Common myeloid progenitor, CD34-positive (primary cell): ENCODE data around the gene ALDH5A1.

Experiments
- CTCF ChIA-PET: fragments of 350-600 bp; sonication (Branson Sonifier 250); formaldehyde crosslinking; loops from one replicate; lab custom pipeline; 2021; ENCODE audit warnings: antibody characterized with exemption; lab: Charles Lee
- POLR2A ChIA-PET: fragments of 350-600 bp; sonication (Branson Sonifier 250); formaldehyde crosslinking; loops from one replicate; lab custom pipeline; 2021; ENCODE audit warnings: antibody characterized with exemption; lab: Charles Lee
- DNase-seq, 3 donors: peaks; one replicate each; pipeline versions ENCODE4 v3.0.0 to v3.0.0-alpha.2; 2013
- H3K27ac ChIP-seq, 2 experiments: 1 replicate in 1 of 2; 2 replicates in 1 of 2; pipeline ENCODE4 v1.7.0; 2013; ENCODE audit warnings: inconsistent platforms in 2 of 2, low read length in 2 of 2, mild to moderate bottlenecking in 2 of 2, low read depth in 1 of 2, moderate library complexity in 1 of 2; ENCODE audit not compliant: severe bottlenecking in 2 of 2, insufficient read depth in 1 of 2, poor library complexity in 1 of 2
- H3K27me3 ChIP-seq, 5 experiments: replicated peaks in 2 of 5; 1 replicate in 3 of 5; 2 replicates in 2 of 5; pipeline versions ENCODE4 v1.6.1 to v1.7.0; 2013; ENCODE audit warnings: low read length in 4 of 5, mild to moderate bottlenecking in 2 of 5, moderate library complexity in 2 of 5, inconsistent platforms in 1 of 5; ENCODE audit not compliant: insufficient read depth in 5 of 5, control insufficient read depth in 4 of 5
- H3K36me3 ChIP-seq, 4 experiments: 1 replicate in 2 of 4; 2 replicates in 2 of 4; pipeline versions ENCODE4 v1.6.1 to v1.7.0; 2013; ENCODE audit warnings: low read length in 3 of 4, control low read depth in 1 of 4, mild to moderate bottlenecking in 1 of 4; ENCODE audit not compliant: control insufficient read depth in 4 of 4, insufficient read depth in 4 of 4
- H3K4me1 ChIP-seq, 4 experiments: 1 replicate in 3 of 4; 2 replicates in 1 of 4; pipeline versions ENCODE4 v1.6.1 to v1.7.1; 2013; ENCODE audit warnings: low read length in 3 of 4, mild to moderate bottlenecking in 3 of 4, control low read depth in 1 of 4, inconsistent platforms in 1 of 4, moderate library complexity in 1 of 4; ENCODE audit not compliant: control insufficient read depth in 4 of 4, insufficient read depth in 4 of 4; ENCODE audit errors: control extremely low read depth in 1 of 4
- H3K4me3 ChIP-seq, 7 experiments: 1 replicate in 4 of 7; 2 replicates in 3 of 7; pipeline versions ENCODE4 v1.5.1 to v1.7.0; 2013; ENCODE audit warnings: mild to moderate bottlenecking in 7 of 7, low read length in 6 of 7, moderate library complexity in 6 of 7, inconsistent platforms in 2 of 7, low read depth in 2 of 7, control low read depth in 1 of 7; ENCODE audit not compliant: insufficient read depth in 4 of 7, control insufficient read depth in 1 of 7; ENCODE audit errors: extremely low read depth in 1 of 7
- H3K9me3 ChIP-seq, 5 experiments: 1 replicate in 4 of 5; 2 replicates in 1 of 5; pipeline versions ENCODE4 v1.6.1 to v1.7.1; 2013; ENCODE audit warnings: low read length in 4 of 5, mild to moderate bottlenecking in 2 of 5, inconsistent platforms in 1 of 5, low read depth in 1 of 5, moderate library complexity in 1 of 5; ENCODE audit not compliant: control insufficient read depth in 4 of 5, insufficient read depth in 2 of 5; ENCODE audit errors: control extremely low read depth in 1 of 5
- WGBS: methylation state at CpG from one replicate; pipeline ENCODE4 v1.1.5; 2013; ENCODE audit not compliant: insufficient coverage; 5-methylcytosine and 5-hydroxymethylcytosine counted together

The ALDH5A1 gene

DNA sequence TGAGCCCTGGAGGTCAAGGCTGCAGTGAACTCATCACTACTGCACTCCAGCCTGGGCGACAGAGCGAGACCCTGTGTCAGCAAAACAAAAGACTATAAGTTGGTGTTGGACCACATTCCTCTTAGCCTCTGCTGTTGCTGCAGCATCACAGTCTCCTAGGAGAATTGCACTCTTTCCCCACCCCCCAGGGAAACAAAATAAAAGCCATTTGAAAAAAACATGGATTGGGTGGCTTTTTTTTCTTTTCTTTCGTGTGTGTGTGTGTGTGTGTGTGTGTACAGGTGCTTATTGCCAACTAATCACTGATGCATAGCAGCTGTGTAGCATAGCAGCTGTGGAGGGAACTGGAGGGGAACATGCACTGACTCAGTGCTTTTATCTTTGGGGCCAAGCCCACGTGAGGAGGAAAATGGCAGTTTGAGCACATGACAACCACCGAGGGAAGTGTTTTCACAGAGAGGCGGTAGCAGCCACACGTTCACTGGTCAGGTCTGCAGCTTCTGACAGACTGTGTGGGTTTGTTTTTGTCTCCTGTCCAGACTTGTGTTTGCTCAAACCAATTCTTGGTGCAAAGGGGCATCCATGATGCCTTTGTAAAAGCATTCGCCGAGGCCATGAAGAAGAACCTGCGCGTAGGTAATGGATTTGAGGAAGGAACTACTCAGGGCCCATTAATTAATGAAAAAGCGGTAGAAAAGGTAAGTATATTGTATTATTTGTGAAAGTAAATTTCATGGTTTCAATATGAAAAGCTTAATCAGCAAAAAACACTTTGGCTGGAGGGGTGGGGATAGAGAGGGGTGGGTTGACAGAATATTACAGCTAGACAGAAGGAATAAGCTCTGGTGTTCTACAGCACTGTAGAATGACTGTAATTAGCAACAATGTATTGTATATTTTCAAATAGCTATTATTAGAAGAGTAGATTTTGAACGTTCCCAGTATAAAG lies 27.7 kb downstream of the ALDH5A1 start:
- Histone ChIP-seq H3K4me3 (no peak overlapping the region), H3K27me3 (no peaks in the 10 kb centered on the region), H3K9me3 (no peaks in the 10 kb centered on the region), H3K36me3 (peaks cover 0 to 17% (median 8%) of the 10 kb centered on the region in 4 experiments), H3K27ac (peak overlapping the region in 1 of 2 experiments; percentile 54), H3K4me1 (peaks cover 0 to 7% (median 4%) of the 10 kb centered on the region in 4 experiments)
- ChIA-PET POLR2A (interaction anchor here (0.5 kb wide), 1 partner anchor 963 kb away, joined by 3 read pairs; no protein-coding TSS in a partner anchor), CTCF (interaction anchor here (0.6 to 1.8 kb wide), 6 partner anchors 10 to 239 kb away, joined by 3 to 5 read pairs (median 4); partner anchors contain the start of gene ALDH5A1)
- peak; percentile 8 to 75 (median 58) for DNase-seq
- 53% methylated on average over 9 of the region's 13 CpGs for WGBS

DNA sequence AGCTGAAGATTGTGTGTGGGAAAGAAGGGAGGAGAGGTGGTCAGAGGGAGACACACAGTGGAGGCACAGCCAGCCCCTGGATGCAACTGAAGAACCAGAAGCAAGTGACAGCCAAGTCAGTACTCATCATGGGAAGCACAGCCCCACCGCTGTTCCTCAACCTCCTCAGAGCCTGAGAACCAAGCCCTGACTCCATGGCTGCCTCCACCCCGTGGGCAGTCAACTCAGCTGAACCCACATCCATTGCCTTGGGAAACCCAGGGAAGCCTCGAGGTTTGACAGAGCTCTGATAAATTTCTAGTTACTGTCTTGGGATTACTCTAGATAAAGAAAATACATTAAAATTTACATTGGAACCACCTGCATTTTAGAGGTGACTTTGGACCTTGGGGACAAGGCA lies 29.6 kb downstream of the ALDH5A1 start:
- POLR2A ChIA-PET: no interaction called here
- no peak overlapping the region for H3K4me3 ChIP-seq
- H3K36me3 ChIP-seq: peaks cover 0 to 8% (median 3%) of the 10 kb centered on the region in 4 experiments
- CTCF ChIA-PET: interaction anchor here (0.8 to 1.8 kb wide), 6 partner anchors 27 to 180 kb away, joined by 3 to 5 read pairs (median 4); no protein-coding TSS in a partner anchor
- no peak overlapping the region for H3K27ac ChIP-seq
- DNase-seq: no peak
- H3K4me1 ChIP-seq: peaks cover 0 to 7% (median 4%) of the 10 kb centered on the region in 4 experiments
- WGBS: 70% methylated on average over 2 of the region's 3 CpGs
- H3K27me3 ChIP-seq: no peaks in the 10 kb centered on the region
- no peaks in the 10 kb centered on the region for H3K9me3 ChIP-seq

DNA sequence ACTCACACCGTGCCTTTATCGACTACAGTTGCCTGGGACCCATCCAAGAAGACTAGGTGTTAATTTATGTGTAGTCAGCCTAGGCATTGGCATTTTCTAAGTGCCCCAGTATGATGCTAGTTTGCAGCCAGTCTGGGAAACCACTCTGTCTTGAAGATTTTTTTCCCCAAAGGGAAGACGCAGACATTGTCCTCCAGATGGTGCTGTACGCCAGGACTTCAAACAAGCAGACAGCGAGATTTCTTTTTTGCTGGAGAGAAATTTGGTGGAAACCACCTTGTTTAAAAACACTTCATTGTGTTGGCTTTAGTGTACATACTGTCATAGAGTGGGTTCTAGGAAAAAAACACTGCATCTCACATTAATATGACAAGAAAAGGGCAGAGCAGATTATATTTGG lies 30.0 kb downstream of the ALDH5A1 start:
- Histone ChIP-seq H3K9me3 (no peaks in the 10 kb centered on the region), H3K4me1 (peaks cover 0 to 7% (median 4%) of the 10 kb centered on the region in 4 experiments), H3K27me3 (no peaks in the 10 kb centered on the region), H3K36me3 (peaks cover 0 to 8% (median 4%) of the 10 kb centered on the region in 4 experiments), H3K27ac (no peak overlapping the region), H3K4me3 (no peak overlapping the region)
- peak; percentile 34 to 67 (median 65) for DNase-seq
- CTCF ChIA-PET: interaction anchor here (1.0 to 1.7 kb wide), 6 partner anchors 14 to 180 kb away, joined by 3 to 5 read pairs (median 4); no protein-coding TSS in a partner anchor
- WGBS: 92% methylated on average over 5 of the region's 5 CpGs
- POLR2A ChIA-PET: no interaction called here

DNA sequence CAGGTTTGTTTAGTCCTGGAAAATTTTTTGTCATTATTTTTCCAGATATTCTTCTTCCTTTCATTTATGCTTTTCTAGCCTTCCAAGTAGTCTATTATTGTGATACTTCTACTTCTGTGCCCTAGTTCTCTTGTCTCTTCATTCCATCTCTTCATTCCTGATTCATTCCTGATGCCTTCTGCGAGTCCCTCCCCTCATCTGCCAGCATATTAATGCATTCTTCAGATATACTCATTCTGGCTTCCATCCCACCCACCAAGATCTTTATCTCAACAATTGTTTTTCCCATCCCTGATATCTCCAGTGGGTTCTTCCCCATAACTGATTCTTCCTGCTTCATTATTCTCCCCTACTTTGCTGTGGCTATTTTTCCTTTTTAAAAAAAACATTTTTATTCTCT lies 35.2 kb downstream of the ALDH5A1 start:
- DNase-seq: no peak
- POLR2A ChIA-PET: no interaction called here
- Histone ChIP-seq H3K4me3 (no peak overlapping the region), H3K36me3 (peaks cover 6 to 42% (median 26%) of the 10 kb centered on the region in 4 experiments), H3K9me3 (no peaks in the 10 kb centered on the region), H3K4me1 (no peaks in the 10 kb centered on the region), H3K27me3 (no peaks in the 10 kb centered on the region), H3K27ac (no peak overlapping the region)
- 100% methylated on average over 1 of the region's 1 CpG for WGBS
- CTCF ChIA-PET: no interaction called here

DNA sequence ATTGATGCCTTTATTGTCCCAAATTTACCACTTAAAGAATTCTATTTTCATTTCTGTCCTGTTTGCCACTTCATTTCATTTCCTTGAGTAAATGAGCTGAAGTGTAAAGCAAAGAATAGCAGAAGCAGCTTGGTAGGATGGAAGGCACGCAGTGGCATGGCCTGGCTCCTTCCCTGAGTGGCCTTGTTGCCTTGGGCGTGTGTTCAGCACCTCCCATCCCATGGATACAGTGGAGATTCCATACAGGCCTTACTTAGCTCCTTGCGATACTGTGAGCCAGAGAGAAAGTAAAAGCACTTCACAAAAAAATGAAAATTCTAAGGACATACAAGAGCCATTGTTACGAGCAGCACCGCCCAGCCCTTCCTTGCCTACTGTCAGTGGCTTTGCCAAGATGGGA lies 39.6 kb downstream of the ALDH5A1 start:
- H3K4me3 ChIP-seq: no peak overlapping the region
- peaks cover 5 to 44% (median 29%) of the 10 kb centered on the region in 4 experiments for H3K36me3 ChIP-seq
- ChIA-PET CTCF (no interaction called here), POLR2A (interaction anchor here (0.5 kb wide), 1 partner anchor 1643 kb away, joined by 3 read pairs; no protein-coding TSS in a partner anchor)
- no peak for DNase-seq
- H3K27me3 ChIP-seq: no peaks in the 10 kb centered on the region
- WGBS: 100% methylated on average over 5 of the region's 5 CpGs
- no peaks in the 10 kb centered on the region for H3K9me3 ChIP-seq
- H3K4me1 ChIP-seq: no peaks in the 10 kb centered on the region
- H3K27ac ChIP-seq: no peak overlapping the region

DNA sequence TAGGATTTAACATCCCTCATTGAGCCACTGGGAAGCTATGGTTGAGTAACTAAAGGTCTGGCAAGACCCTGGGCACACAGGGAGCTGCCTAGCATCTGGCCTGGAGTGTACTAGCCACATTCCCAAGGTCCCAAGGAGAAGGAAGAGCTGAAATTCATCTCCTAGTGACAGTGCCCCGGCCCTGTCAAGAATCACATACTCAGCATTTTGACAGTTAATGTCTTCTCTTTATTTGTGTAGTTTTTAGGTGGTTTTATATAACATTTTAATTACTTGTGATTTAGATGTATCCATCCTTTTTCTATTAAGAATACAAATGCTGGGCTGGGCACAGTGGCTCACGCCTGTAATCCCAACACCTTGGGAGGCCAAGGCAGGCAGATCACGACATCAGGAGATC lies 40.4 kb downstream of the ALDH5A1 start:
- Histone ChIP-seq H3K36me3 (peaks cover 4 to 44% (median 29%) of the 10 kb centered on the region in 4 experiments), H3K9me3 (no peaks in the 10 kb centered on the region), H3K4me1 (no peaks in the 10 kb centered on the region), H3K27me3 (no peaks in the 10 kb centered on the region), H3K4me3 (no peak overlapping the region), H3K27ac (no peak overlapping the region)
- 100% methylated on average over 2 of the region's 3 CpGs for WGBS
- ChIA-PET CTCF (no interaction called here), POLR2A (no interaction called here)
- DNase-seq: no peak

DNA sequence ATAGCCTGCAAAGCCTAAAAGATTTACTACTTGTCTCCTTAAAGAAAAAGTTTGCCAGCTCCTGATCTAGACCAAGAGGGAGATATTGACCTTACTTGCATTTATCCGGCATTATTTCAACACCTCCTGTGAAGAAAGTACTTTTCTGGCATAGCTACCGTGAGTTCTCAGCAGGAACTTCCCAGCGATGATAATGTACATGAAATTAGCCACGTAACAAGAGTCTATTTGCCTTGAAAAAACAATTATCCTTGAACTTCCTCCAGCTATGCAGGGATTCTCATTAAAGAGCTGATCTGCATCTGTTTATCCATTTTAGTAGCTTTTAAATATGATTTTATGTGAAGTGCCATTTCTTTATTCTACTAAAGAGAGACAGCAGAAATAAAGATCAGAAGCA lies 41.7 kb downstream of the ALDH5A1 start:
- no peak overlapping the region for H3K27ac ChIP-seq
- H3K9me3 ChIP-seq: no peaks in the 10 kb centered on the region
- DNase-seq: no peak
- no peaks in the 10 kb centered on the region for H3K27me3 ChIP-seq
- H3K4me3 ChIP-seq: no peak overlapping the region
- H3K36me3 ChIP-seq: peaks cover 4 to 35% (median 25%) of the 10 kb centered on the region in 4 experiments
- WGBS: 97% methylated on average over 3 of the region's 4 CpGs
- no peaks in the 10 kb centered on the region for H3K4me1 ChIP-seq
- ChIA-PET POLR2A (no interaction called here), CTCF (no interaction called here)
